Esophagus squamous epithelium (tissue), 4 donors: ENCODE data around the gene SHOX.

Source experiments
- POLR2A ChIP-seq, 4 donors: fragments of 450-650 bp; IDR thresholded peaks; one replicate each; pipeline ENCODE4 v1.6.1; 2017; ENCODE audit warnings: antibody characterized with exemption in 4 of 4, mild to moderate bottlenecking in 4 of 4, moderate library complexity in 3 of 4
- TF ChIP-seq, protein P1 (sequence below), 6 experiments: fragments of 450-650 bp in 4 of 6; fragments of 200-600 bp in 2 of 6; sonication (generic) in 2 of 6; IDR thresholded peaks; one replicate each; pipeline ENCODE4 v1.5.1; 2016 to 2019; ENCODE audit warnings: antibody characterized with exemption in 6 of 6, mild to moderate bottlenecking in 4 of 6, moderate library complexity in 4 of 6

DNA sequence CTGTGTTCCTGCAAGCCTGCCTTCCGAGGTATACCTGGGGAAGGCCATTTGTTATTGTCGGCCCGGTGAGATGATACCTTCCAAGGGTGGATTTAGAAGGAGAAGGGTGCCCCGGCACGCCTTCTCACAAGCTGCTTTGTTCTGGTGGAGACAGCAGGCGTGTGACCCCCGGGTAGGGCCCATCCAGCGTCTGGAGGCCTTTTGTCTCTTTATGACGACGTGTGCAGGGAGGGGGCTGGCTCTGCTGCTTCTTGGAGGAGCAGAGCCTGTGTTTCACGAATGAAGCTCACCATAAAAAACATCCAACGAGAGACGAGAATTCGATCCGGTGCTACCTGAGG, 45.3 kb downstream of the SHOX start:
- TF ChIP-seq, protein P1, sequence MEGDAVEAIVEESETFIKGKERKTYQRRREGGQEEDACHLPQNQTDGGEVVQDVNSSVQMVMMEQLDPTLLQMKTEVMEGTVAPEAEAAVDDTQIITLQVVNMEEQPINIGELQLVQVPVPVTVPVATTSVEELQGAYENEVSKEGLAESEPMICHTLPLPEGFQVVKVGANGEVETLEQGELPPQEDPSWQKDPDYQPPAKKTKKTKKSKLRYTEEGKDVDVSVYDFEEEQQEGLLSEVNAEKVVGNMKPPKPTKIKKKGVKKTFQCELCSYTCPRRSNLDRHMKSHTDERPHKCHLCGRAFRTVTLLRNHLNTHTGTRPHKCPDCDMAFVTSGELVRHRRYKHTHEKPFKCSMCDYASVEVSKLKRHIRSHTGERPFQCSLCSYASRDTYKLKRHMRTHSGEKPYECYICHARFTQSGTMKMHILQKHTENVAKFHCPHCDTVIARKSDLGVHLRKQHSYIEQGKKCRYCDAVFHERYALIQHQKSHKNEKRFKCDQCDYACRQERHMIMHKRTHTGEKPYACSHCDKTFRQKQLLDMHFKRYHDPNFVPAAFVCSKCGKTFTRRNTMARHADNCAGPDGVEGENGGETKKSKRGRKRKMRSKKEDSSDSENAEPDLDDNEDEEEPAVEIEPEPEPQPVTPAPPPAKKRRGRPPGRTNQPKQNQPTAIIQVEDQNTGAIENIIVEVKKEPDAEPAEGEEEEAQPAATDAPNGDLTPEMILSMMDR (IDR thresholded peaks at IDR 0.05), result no peak
- no peak for TF ChIP-seq POLR2A (IDR thresholded peaks at IDR 0.05)
